GM12892 (cell line): ENCODE results near the gene FSTL5.

Source experiments
- POLR2A ChIP-seq: IDR thresholded peaks from 2 replicates; pipeline ENCODE4 v1.6.1; 2011; ENCODE audit warnings: low read depth, low read length, control low read depth
- TAF1 ChIP-seq: IDR thresholded peaks from 2 replicates; pipeline ENCODE4 v1.6.1; 2011; ENCODE audit warnings: low read depth, mild to moderate bottlenecking, control low read depth, low read length, borderline replicate concordance

- TF ChIP-seq POLR2A (no peak), TAF1 (no peak)
Measured at GRCh38 chr4:162010362-162010761, 153.4 kb downstream of the FSTL5 start.
